PC-9 (cell line): ENCODE data around the gene CCDC148. TPM values are rescaled to one million over a fixed set of nuclear protein-coding genes. Genes with fewer than 3 reads are reported as not detected.

Experiments used
- BruUV-seq: library from RNA; stranded (reverse); fragments of 400-500 nt; replicated peaks from 2 replicates; lab custom pipeline; 2021; lab: Mats Ljungman, UMichigan
- CTCF ChIA-PET: fragments of 300-600 bp; sonication (Branson Sonifier 250); formaldehyde crosslinking; loops from one replicate; lab custom pipeline; 2022; ENCODE audit warnings: antibody characterized with exemption; lab: Charles Lee
- POLR2A ChIA-PET: fragments of 300-600 bp; sonication (Branson Sonifier 250); formaldehyde crosslinking; loops from one replicate; lab custom pipeline; 2022; ENCODE audit warnings: antibody characterized with exemption; ENCODE audit not compliant: unreplicated experiment; lab: Charles Lee
- DNase-seq, 2 experiments: peaks; one replicate each; pipeline versions ENCODE4 v3.0.0 to v3.0.0-alpha.2; 2015 to 2022; ENCODE audit warnings: mixed read lengths in 1 of 2
- H2AFZ ChIP-seq: fragments of 200-600 bp; sonication (generic); 2 replicates; pipeline ENCODE4 v1.8.1; 2017; ENCODE audit warnings: antibody characterized with exemption
- H3F3A ChIP-seq: fragments of 200-600 bp; sonication (generic); 2 replicates; pipeline ENCODE4 v1.8.1; 2017; ENCODE audit warnings: antibody characterized with exemption, mild to moderate bottlenecking, low read depth; ENCODE audit not compliant: insufficient read depth
- H3K27ac ChIP-seq: fragments of 200-600 bp; sonication (generic); 2 replicates; pipeline ENCODE4 v1.6.1; 2016; ENCODE audit warnings: mixed run types
- H3K27me3 ChIP-seq: fragments of 200-600 bp; sonication (generic); 2 replicates; pipeline ENCODE4 v1.6.1; 2016; ENCODE audit warnings: low read depth, mixed run types; ENCODE audit not compliant: insufficient read depth
- H3K36me3 ChIP-seq: fragments of 200-600 bp; sonication (generic); 2 replicates; pipeline ENCODE4 v1.6.1; 2016; ENCODE audit warnings: low read depth, mixed run types
- H3K4me1 ChIP-seq: fragments of 200-600 bp; sonication (generic); replicated peaks from 2 replicates; pipeline ENCODE4 v1.6.1; 2016; ENCODE audit warnings: mixed run types; ENCODE audit not compliant: insufficient read depth
- H3K4me2 ChIP-seq: fragments of 200-600 bp; sonication (generic); 2 replicates; pipeline ENCODE4 v1.6.1; 2017; ENCODE audit warnings: mixed run types
- H3K4me3 ChIP-seq: fragments of 200-600 bp; sonication (generic); 2 replicates; pipeline ENCODE4 v1.6.1; 2016; ENCODE audit warnings: mixed run types
- H3K79me2 ChIP-seq: fragments of 200-600 bp; sonication (generic); 2 replicates; pipeline ENCODE4 v1.6.1; 2017; ENCODE audit warnings: low read depth, mixed run types
- H3K9me2 ChIP-seq: fragments of 200-600 bp; sonication (generic); 2 replicates; pipeline ENCODE4 v1.8.1; 2017; ENCODE audit warnings: mild to moderate bottlenecking; ENCODE audit not compliant: insufficient read depth
- H3K9me3 ChIP-seq: fragments of 200-600 bp; sonication (generic); 2 replicates; pipeline ENCODE4 v1.8.1; 2016; ENCODE audit warnings: low read depth; ENCODE audit not compliant: insufficient read depth
- H4K20me1 ChIP-seq: fragments of 200-600 bp; sonication (generic); 2 replicates; pipeline ENCODE4 v1.8.1; 2017; ENCODE audit not compliant: insufficient read depth
- EZH2 ChIP-seq: fragments of 200-600 bp; sonication (generic); IDR thresholded peaks from 2 replicates; pipeline ENCODE4 v1.8.0; 2017; ENCODE audit warnings: antibody characterized with exemption, low read depth
- intact Hi-C: fragments of 100-400 bp; cut with micrococcal nuclease; formaldehyde crosslinking; loops from one replicate; pipeline ENCODE4 v1.10.0; 2022; ENCODE audit not compliant: unreplicated experiment
- total RNA-seq: library from RNA; stranded (reverse); gene quantifications from 2 replicates; pipeline ENCODE4 v1.2.3, GENCODE V29; 2021
- TF ChIP-seq, protein P1 (sequence below): fragments of 200-600 bp; sonication (generic); conservative IDR thresholded peaks from 2 replicates; pipeline ENCODE4 v1.6.1; 2017; ENCODE audit warnings: mixed run types, antibody characterized with exemption, mild to moderate bottlenecking, moderate library complexity

Gene CCDC148
- total RNA-seq, 1 experiment from 2014 or later, result 1.8 TPM

DNA sequence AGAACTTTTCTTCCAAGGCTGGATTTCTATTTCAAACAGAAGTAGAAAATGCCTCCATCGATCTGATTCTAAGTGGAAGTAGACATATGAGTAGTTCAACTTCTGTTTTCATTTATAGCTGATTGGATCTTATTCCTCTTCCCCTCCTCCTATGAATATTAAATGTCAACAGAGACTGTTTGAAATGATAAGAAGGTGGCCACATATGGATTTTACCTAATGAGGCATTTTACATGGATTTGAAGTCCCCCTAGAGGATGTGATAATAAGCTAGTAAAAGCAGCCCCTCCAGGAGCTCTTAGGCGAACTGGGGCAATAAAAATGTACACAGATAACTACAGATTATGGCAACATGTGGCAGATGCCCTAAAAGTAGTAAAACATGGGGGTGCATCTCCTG, 283.8 kb downstream of the CCDC148 start:
- TF ChIP-seq, protein P1, sequence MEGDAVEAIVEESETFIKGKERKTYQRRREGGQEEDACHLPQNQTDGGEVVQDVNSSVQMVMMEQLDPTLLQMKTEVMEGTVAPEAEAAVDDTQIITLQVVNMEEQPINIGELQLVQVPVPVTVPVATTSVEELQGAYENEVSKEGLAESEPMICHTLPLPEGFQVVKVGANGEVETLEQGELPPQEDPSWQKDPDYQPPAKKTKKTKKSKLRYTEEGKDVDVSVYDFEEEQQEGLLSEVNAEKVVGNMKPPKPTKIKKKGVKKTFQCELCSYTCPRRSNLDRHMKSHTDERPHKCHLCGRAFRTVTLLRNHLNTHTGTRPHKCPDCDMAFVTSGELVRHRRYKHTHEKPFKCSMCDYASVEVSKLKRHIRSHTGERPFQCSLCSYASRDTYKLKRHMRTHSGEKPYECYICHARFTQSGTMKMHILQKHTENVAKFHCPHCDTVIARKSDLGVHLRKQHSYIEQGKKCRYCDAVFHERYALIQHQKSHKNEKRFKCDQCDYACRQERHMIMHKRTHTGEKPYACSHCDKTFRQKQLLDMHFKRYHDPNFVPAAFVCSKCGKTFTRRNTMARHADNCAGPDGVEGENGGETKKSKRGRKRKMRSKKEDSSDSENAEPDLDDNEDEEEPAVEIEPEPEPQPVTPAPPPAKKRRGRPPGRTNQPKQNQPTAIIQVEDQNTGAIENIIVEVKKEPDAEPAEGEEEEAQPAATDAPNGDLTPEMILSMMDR, result no peak
- TF ChIP-seq EZH2, result no peak
- Histone ChIP-seq H3K4me2 (no peak overlapping the region), H3K9me2 (no peaks in the 10 kb centered on the region), H3K27ac (no peak overlapping the region), H3K9me3 (no peaks in the 10 kb centered on the region), H3K4me3 (no peak overlapping the region), H3K36me3 (no peaks in the 10 kb centered on the region), H2AFZ (no peak overlapping the region), H3K79me2 (no peaks in the 10 kb centered on the region), H3F3A (no peaks in the 10 kb centered on the region), H3K27me3 (no peaks in the 10 kb centered on the region), H3K4me1 (no peaks in the 10 kb centered on the region), H4K20me1 (no peaks in the 10 kb centered on the region)
- no peak for DNase-seq
- ChIA-PET CTCF (no interaction called here), POLR2A (interaction anchor here (0.5 kb wide), 1 partner anchor 464 kb away, joined by 8 read pairs; no protein-coding TSS in a partner anchor)
- no TSS peak for BruUV-seq
- intact Hi-C loops, result no loop called here

DNA sequence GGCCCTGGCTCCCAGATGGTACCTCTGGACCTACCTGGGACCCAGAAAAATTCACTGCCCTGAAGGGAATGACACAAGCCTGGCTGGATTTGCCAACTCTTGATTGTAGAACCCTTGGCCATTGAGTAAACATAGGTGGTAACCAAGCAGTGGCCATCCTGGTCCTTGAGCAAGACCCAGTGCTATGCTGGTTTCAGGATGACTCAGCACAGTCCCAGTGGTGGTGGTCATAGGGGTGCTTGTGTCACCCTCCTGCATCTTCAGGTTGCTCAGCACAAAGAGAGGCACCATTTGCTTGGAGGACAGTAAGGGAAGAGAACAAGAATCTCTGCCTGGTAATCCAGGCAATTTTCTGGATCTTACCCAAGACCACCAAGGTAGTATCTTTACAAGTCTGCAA, 302.0 kb downstream of the CCDC148 start:
- CTCF ChIA-PET, result no interaction called here
- intact Hi-C loops, result no loop called here
- no peaks in the 10 kb centered on the region for H3K9me3 ChIP-seq
- no peak overlapping the region for H3K4me2 ChIP-seq
- no peak for DNase-seq
- H3K4me1 ChIP-seq, result no peaks in the 10 kb centered on the region
- no peaks in the 10 kb centered on the region for H3F3A ChIP-seq
- POLR2A ChIA-PET, result no interaction called here
- no peaks in the 10 kb centered on the region for H3K79me2 ChIP-seq
- no peak overlapping the region for H3K4me3 ChIP-seq
- H3K27ac ChIP-seq, result no peak overlapping the region
- BruUV-seq, result no TSS peak
- H4K20me1 ChIP-seq, result no peaks in the 10 kb centered on the region
- H2AFZ ChIP-seq, result no peak overlapping the region
- H3K9me2 ChIP-seq, result no peaks in the 10 kb centered on the region
- H3K27me3 ChIP-seq, result no peaks in the 10 kb centered on the region
- no peaks in the 10 kb centered on the region for H3K36me3 ChIP-seq
- TF ChIP-seq, protein P1, result no peak
- TF ChIP-seq EZH2, result no peak

- Histone ChIP-seq H3K27ac (no peak overlapping the region), H3K4me1 (no peaks in the 10 kb centered on the region), H2AFZ (no peak overlapping the region), H3K79me2 (no peaks in the 10 kb centered on the region), H3K9me2 (no peaks in the 10 kb centered on the region), H3K9me3 (no peaks in the 10 kb centered on the region), H3K4me2 (no peak overlapping the region), H3K27me3 (no peaks in the 10 kb centered on the region), H3K36me3 (no peaks in the 10 kb centered on the region), H4K20me1 (no peaks in the 10 kb centered on the region), H3K4me3 (no peak overlapping the region), H3F3A (no peaks in the 10 kb centered on the region)
- no peak for TF ChIP-seq EZH2
- TF ChIP-seq, protein P1, result no peak
- no peak for DNase-seq
- POLR2A ChIA-PET, result no interaction called here
- CTCF ChIA-PET, result no interaction called here
- BruUV-seq, result no TSS peak
- intact Hi-C loops, result no loop called here
Observed at GRCh38 chr2:158153270-158154015, 303.1 kb downstream of the CCDC148 start.
